NCI-H1092 (cell line): ENCODE results near the gene ARPP21.
"Not testable (repeated sequence)": the region's sequence is repeated elsewhere in the genome, so short reads cannot be mapped to it uniquely, and the experiment has no call there.

Source experiments
- DNase-seq: peaks from one replicate; lab custom pipeline; 2025; lab: John Stamatoyannopoulos, UW

ARPP21 gene

GRCh38 chr3:35780800-35781199, 141.5 kb downstream of the ARPP21 start:
- no peak for DNase-seq

- DNase-seq = no peak
Measured at GRCh38 chr3:35781558-35781957, 142.2 kb downstream of the ARPP21 start.

GRCh38 chr3:35782355-35782754, 143.0 kb downstream of the ARPP21 start:
- DNase-seq = no peak

- peak; percentile 33 for DNase-seq
Measured at GRCh38 chr3:35784169-35784568, 144.8 kb downstream of the ARPP21 start.

- no peak for DNase-seq
Measured at GRCh38 chr3:35785234-35785888, 146.0 kb downstream of the ARPP21 start.

GRCh38 chr3:35787936-35788335, 148.6 kb downstream of the ARPP21 start:
- no peak for DNase-seq

- no peak for DNase-seq
Measured at GRCh38 chr3:35789042-35789831, 149.9 kb downstream of the ARPP21 start.

GRCh38 chr3:35790764-35791163, 151.4 kb downstream of the ARPP21 start:
- DNase-seq = no peak

- DNase-seq = no peak
Measured at GRCh38 chr3:35793667-35794066, 154.3 kb downstream of the ARPP21 start.

GRCh38 chr3:35800960-35801459, 161.7 kb downstream of the ARPP21 start:
- DNase-seq = no peak

- no peak for DNase-seq
Measured at GRCh38 chr3:35814531-35814930, 175.2 kb downstream of the ARPP21 start.

- DNase-seq = not testable (repeated sequence)
Measured at GRCh38 chr3:35815796-35816195, 176.5 kb downstream of the ARPP21 start.

- no peak for DNase-seq
Measured at GRCh38 chr3:35817216-35817615, 177.9 kb downstream of the ARPP21 start.

- DNase-seq = no peak
Measured at GRCh38 chr3:35832140-35832571, 192.8 kb downstream of the ARPP21 start.
